H9 (cell line): Measurements from ENCODE around the gene NRCAM. TPM values are rescaled to one million over a fixed set of nuclear protein-coding genes. Genes with fewer than 3 reads are reported as not detected.

Experiments
- DNase-seq: peaks from one replicate; pipeline ENCODE4 v3.0.0-alpha.2; 2017
- H2AFZ ChIP-seq: one replicate; pipeline ENCODE4 v1.6.1; 2013; ENCODE audit warnings: mild to moderate bottlenecking, low read length, control low read depth, moderate library complexity
- H2AK5ac ChIP-seq: 2 replicates; pipeline ENCODE4 v1.6.1; 2013; ENCODE audit warnings: low read length, control low read depth, mixed read lengths; ENCODE audit not compliant: insufficient read length
- H2BK120ac ChIP-seq: one replicate; pipeline ENCODE4 v1.6.1; 2013; ENCODE audit warnings: low read depth, mild to moderate bottlenecking, low read length, control low read depth, inconsistent platforms; ENCODE audit not compliant: poor library complexity, severe bottlenecking
- H2BK12ac ChIP-seq: 2 replicates; pipeline ENCODE4 v1.6.1; 2013; ENCODE audit warnings: low read length, control low read depth, mixed read lengths, low read depth; ENCODE audit not compliant: insufficient read length
- H2BK15ac ChIP-seq: 2 replicates; pipeline ENCODE4 v1.6.1; 2013; ENCODE audit warnings: low read depth, low read length, control low read depth
- H2BK20ac ChIP-seq: one replicate; pipeline ENCODE4 v1.6.1; 2013; ENCODE audit warnings: low read depth, mild to moderate bottlenecking, low read length, control low read depth, inconsistent platforms; ENCODE audit not compliant: poor library complexity, severe bottlenecking
- H2BK5ac ChIP-seq: 2 replicates; pipeline ENCODE4 v1.6.1; 2013; ENCODE audit warnings: low read length, control low read depth, mixed read lengths; ENCODE audit not compliant: insufficient read length
- H3K14ac ChIP-seq: 2 replicates; pipeline ENCODE4 v1.6.1; 2013; ENCODE audit warnings: low read length, control low read depth; ENCODE audit not compliant: insufficient read depth
- H3K18ac ChIP-seq: 2 replicates; pipeline ENCODE4 v1.6.1; 2013; ENCODE audit warnings: low read depth, mild to moderate bottlenecking, mixed read lengths, low read length, control low read depth; ENCODE audit not compliant: insufficient read length
- H3K23ac ChIP-seq: 2 replicates; pipeline ENCODE4 v1.6.1; 2013; ENCODE audit warnings: low read length, control low read depth, mixed read lengths, low read depth; ENCODE audit not compliant: insufficient read length
- H3K23me2 ChIP-seq: 2 replicates; pipeline ENCODE4 v1.6.1; 2013; ENCODE audit warnings: low read depth, mild to moderate bottlenecking, mixed read lengths, low read length, control low read depth; ENCODE audit not compliant: insufficient read length, poor library complexity, severe bottlenecking
- H3K27ac ChIP-seq: 2 replicates; pipeline ENCODE4 v1.5.1; 2013; ENCODE audit warnings: low read length, control low read depth, mixed read lengths, low read depth; ENCODE audit not compliant: insufficient read length
- H3K27me3 ChIP-seq: 2 replicates; pipeline ENCODE4 v1.6.1; 2013; ENCODE audit warnings: low read length, control low read depth, inconsistent platforms; ENCODE audit not compliant: insufficient read depth
- H3K4ac ChIP-seq: 2 replicates; pipeline ENCODE4 v1.6.1; 2013; ENCODE audit warnings: low read depth, mild to moderate bottlenecking, control low read depth, inconsistent platforms, low read length, moderate library complexity
- H3K4me1 ChIP-seq: 2 replicates; pipeline ENCODE4 v1.6.1; 2013; ENCODE audit warnings: low read length, control low read depth, inconsistent platforms; ENCODE audit not compliant: insufficient read depth
- H3K4me2 ChIP-seq: 2 replicates; pipeline ENCODE4 v1.6.1; 2013; ENCODE audit warnings: low read length, control low read depth, mixed read lengths; ENCODE audit not compliant: insufficient read length, insufficient read depth
- H3K56ac ChIP-seq: 2 replicates; pipeline ENCODE4 v1.6.1; 2013; ENCODE audit warnings: low read depth, mild to moderate bottlenecking, mixed read lengths, low read length, control low read depth; ENCODE audit not compliant: insufficient read length
- H3K79me1 ChIP-seq: 2 replicates; pipeline ENCODE4 v1.6.1; 2013; ENCODE audit warnings: low read depth, mild to moderate bottlenecking, moderate library complexity, low read length, control low read depth, inconsistent platforms; ENCODE audit not compliant: insufficient read depth, poor library complexity, severe bottlenecking
- H3K79me2 ChIP-seq: 2 replicates; pipeline ENCODE4 v1.6.1; 2013; ENCODE audit warnings: low read length, control low read depth, inconsistent platforms; ENCODE audit not compliant: insufficient read depth
- H3K9ac ChIP-seq: 2 replicates; pipeline ENCODE4 v1.6.1; 2013; ENCODE audit warnings: low read length, control low read depth, mixed read lengths; ENCODE audit not compliant: insufficient read length; ENCODE audit errors: extremely low read depth
- H3K9me3 ChIP-seq: one replicate; pipeline ENCODE4 v1.6.1; 2013; ENCODE audit warnings: low read depth, low read length, inconsistent platforms; ENCODE audit not compliant: control insufficient read depth
- H3T11ph ChIP-seq: one replicate; pipeline ENCODE4 v1.6.1; 2013; ENCODE audit warnings: mild to moderate bottlenecking, low read length, control low read depth, inconsistent platforms
- H4K20me1 ChIP-seq: one replicate; pipeline ENCODE4 v1.6.1; 2013; ENCODE audit not compliant: control insufficient read depth, insufficient read length, insufficient read depth
- H4K5ac ChIP-seq: 2 replicates; pipeline ENCODE4 v1.6.1; 2013; ENCODE audit warnings: low read depth, mild to moderate bottlenecking, mixed read lengths, low read length, control low read depth; ENCODE audit not compliant: insufficient read length
- H4K8ac ChIP-seq: replicated peaks from 2 replicates; pipeline ENCODE4 v1.6.1; 2013; ENCODE audit warnings: low read length, control low read depth, mixed read lengths, low read depth; ENCODE audit not compliant: insufficient read length
- H4K91ac ChIP-seq: 2 replicates; pipeline ENCODE4 v1.6.1; 2013; ENCODE audit warnings: low read depth, mild to moderate bottlenecking, moderate library complexity, mixed read lengths, low read length, control low read depth; ENCODE audit not compliant: insufficient read length
- H3K27ac Mint-ChIP-seq, 3 experiments: 2 replicates in 2 of 3; 3 replicates in 1 of 3; pipeline ENCODE4 v1.8.0; 2020 to 2021; ENCODE audit warnings: mixed read lengths in 3 of 3, mild to moderate bottlenecking in 1 of 3, moderate library complexity in 1 of 3
- H3K27me3 Mint-ChIP-seq: 2 replicates; pipeline ENCODE4 v1.8.0; 2021; ENCODE audit warnings: low read depth, mild to moderate bottlenecking, moderate library complexity, mixed read lengths
- H3K36me3 Mint-ChIP-seq, 3 experiments: 2 replicates in 2 of 3; 3 replicates in 1 of 3; pipeline ENCODE4 v1.8.0; 2020 to 2021; ENCODE audit warnings: low read depth in 3 of 3, mixed read lengths in 3 of 3; ENCODE audit not compliant: insufficient read depth in 1 of 3
- H3K4me1 Mint-ChIP-seq, 2 experiments: 2 replicates each; pipeline ENCODE4 v1.8.0; 2020; ENCODE audit warnings: mixed read lengths in 2 of 2
- H3K4me3 Mint-ChIP-seq, 2 experiments: 2 replicates in 1 of 2; 3 replicates in 1 of 2; pipeline ENCODE4 v1.8.0; 2020 to 2021; ENCODE audit warnings: mild to moderate bottlenecking in 2 of 2, mixed read lengths in 2 of 2, moderate library complexity in 1 of 2
- H3K9me3 Mint-ChIP-seq, 2 experiments: 2 replicates in 1 of 2; 3 replicates in 1 of 2; pipeline ENCODE4 v1.8.0; 2020; ENCODE audit warnings: mild to moderate bottlenecking in 2 of 2, mixed read lengths in 2 of 2, moderate library complexity in 1 of 2
- CTCF ChIP-seq: fragments of 200-600 bp; sonication (generic); conservative IDR thresholded peaks from 3 replicates; pipeline ENCODE4 v1.8.0; 2021; ENCODE audit warnings: antibody characterized with exemption, mild to moderate bottlenecking
- WGBS: extraction: QIAGEN DNeasy Blood & Tissue Kit; methylation state at CpG from one replicate; pipeline ENCODE4 v1.1.7; 2013; ENCODE audit warnings: missing lambda C conversion rate, low lambda C conversion rate, mixed read lengths; ENCODE audit not compliant: insufficient read length; ENCODE audit errors: extremely low coverage; 5-methylcytosine and 5-hydroxymethylcytosine counted together
- total RNA-seq: library from RNA; stranded (reverse); gene quantifications from 2 replicates; pipeline ENCODE4 v1.2.1, GENCODE V29; 2021

NRCAM gene
- total RNA-seq, 1 experiment from 2014 or later, result 2.3 TPM

- H4K8ac ChIP-seq, result no peak overlapping the region
- Mint-ChIP-seq H3K27me3 (no peaks in the 10 kb centered on the region), H3K9me3 (no peaks in the 10 kb centered on the region), H3K4me3 (no peak overlapping the region), H3K36me3 (no peaks in the 10 kb centered on the region), H3K4me1 (peaks cover 4% of the 10 kb centered on the region in 2 experiments; a peak in 2 of 4 replicates), H3K27ac (no peak overlapping the region)
- H3K4me2 ChIP-seq, result no peak overlapping the region
- H3K4ac ChIP-seq, result no peak overlapping the region
- H3K23ac ChIP-seq, result no peak overlapping the region
- no peaks in the 10 kb centered on the region for H3K9me3 ChIP-seq
- H2BK20ac ChIP-seq, result no peak overlapping the region
- no peak overlapping the region for H2BK12ac ChIP-seq
- H3K79me2 ChIP-seq, result no peaks in the 10 kb centered on the region
- peaks cover 3% of the 10 kb centered on the region for H3K23me2 ChIP-seq
- H3K14ac ChIP-seq, result no peak overlapping the region
- H4K5ac ChIP-seq, result no peak overlapping the region
- H3K4me1 ChIP-seq, result no peaks in the 10 kb centered on the region
- H2BK120ac ChIP-seq, result no peak overlapping the region
- no CpG with 5 or more reads among the region's 6 CpGs for WGBS
- no peak overlapping the region for H4K91ac ChIP-seq
- no peak overlapping the region for H2AK5ac ChIP-seq
- no peak for DNase-seq
- H2AFZ ChIP-seq, result no peak overlapping the region
- H3T11ph ChIP-seq, result no peak overlapping the region
- H3K18ac ChIP-seq, result no peak overlapping the region
- no peaks in the 10 kb centered on the region for H4K20me1 ChIP-seq
- H3K79me1 ChIP-seq, result no peaks in the 10 kb centered on the region
- H3K27me3 ChIP-seq, result no peaks in the 10 kb centered on the region
- H3K9ac ChIP-seq, result no peak overlapping the region
- H2BK15ac ChIP-seq, result no peak overlapping the region
- H2BK5ac ChIP-seq, result no peak overlapping the region
- H3K27ac ChIP-seq, result no peak overlapping the region
- no peak for TF ChIP-seq CTCF
- no peak overlapping the region for H3K56ac ChIP-seq
These were observed 309.1 kb downstream of the NRCAM start for GRCh38 chr7:108147031-108147563.
